OCI-LY3 (cell line): ENCODE measurements around the gene MB21D2.

ENCODE experiments used
- H2AFZ ChIP-seq: fragments of 200-600, 300-600 bp; shearing (Covaris generic); 2 replicates; pipeline ENCODE4 v1.6.0; 2014; ENCODE audit warnings: antibody characterized with exemption, low read depth, low read length
- H3K27ac ChIP-seq: fragments of 200-600, 300-600 bp; sonication (generic); 2 replicates; pipeline ENCODE4 v1.5.1; 2014; ENCODE audit warnings: mild to moderate bottlenecking, low read length, moderate library complexity, mixed read lengths
- H3K27me3 ChIP-seq: fragments of 200-600, 300-600 bp; sonication (generic); 2 replicates; pipeline ENCODE4 v1.6.1; 2014; ENCODE audit warnings: low read depth, low read length, mixed read lengths
- H3K36me3 ChIP-seq: fragments of 200-600, 300-600 bp; sonication (generic); replicated peaks from 2 replicates; pipeline ENCODE3; 2014; ENCODE audit warnings: low read depth, low read length, mixed read lengths
- H3K4me1 ChIP-seq: fragments of 300-600, 200-600 bp; sonication (generic); 2 replicates; pipeline ENCODE4 v1.6.1; 2014; ENCODE audit warnings: low read length, mixed read lengths
- H3K4me2 ChIP-seq: fragments of 200-600, 300-600 bp; sonication (generic); 2 replicates; pipeline ENCODE4 v1.6.1; 2014; ENCODE audit warnings: low read length, mixed read lengths
- H3K4me3 ChIP-seq: fragments of 300-600, 200-600 bp; sonication (generic); 2 replicates; pipeline ENCODE4 v1.5.1; 2014; ENCODE audit warnings: antibody characterized with exemption, mild to moderate bottlenecking, low read length, moderate library complexity
- H3K79me2 ChIP-seq: fragments of 300-600, 200-600 bp; shearing (Covaris generic); 2 replicates; pipeline ENCODE4 v1.6.1; 2014; ENCODE audit warnings: mild to moderate bottlenecking, low read length, mixed read lengths
- H3K9ac ChIP-seq: fragments of 300-600, 200-600 bp; shearing (Covaris generic); 2 replicates; pipeline ENCODE4 v1.6.0; 2014; ENCODE audit warnings: mild to moderate bottlenecking, low read length, moderate library complexity
- H3K9me3 ChIP-seq: fragments of 200-600, 300-600 bp; shearing (Covaris generic); 2 replicates; pipeline ENCODE4 v1.6.1; 2014; ENCODE audit warnings: low read length, mixed read lengths; ENCODE audit not compliant: insufficient read depth
- H4K20me1 ChIP-seq: fragments of 200-600, 300-600 bp; sonication (generic); 2 replicates; pipeline ENCODE4 v1.6.1; 2016; ENCODE audit warnings: low read length, mixed read lengths; ENCODE audit not compliant: insufficient read depth
- CTCF ChIP-seq: fragments of 200-600, 300-600 bp; sonication (generic); IDR thresholded peaks from 2 replicates; pipeline ENCODE4 v1.5.1; 2014; ENCODE audit warnings: antibody characterized with exemption, low read length, low read depth
- EZH2phosphoT487 ChIP-seq: fragments of 200-600 bp; shearing (Covaris generic); IDR thresholded peaks from 2 replicates; pipeline ENCODE4 v1.6.1; 2018; ENCODE audit warnings: antibody characterized with exemption, mixed run types, low read depth

Gene MB21D2

GRCh38 chr3:192848371-192849233 is 69.1 kb downstream of the MB21D2 start:
- no peak overlapping the region for H3K27ac ChIP-seq
- no peaks in the 10 kb centered on the region for H3K79me2 ChIP-seq
- TF ChIP-seq EZH2phosphoT487 (no peak), CTCF (no peak)
- no peak overlapping the region for H3K9ac ChIP-seq
- no peaks in the 10 kb centered on the region for H3K27me3 ChIP-seq
- H3K4me3 ChIP-seq: peak overlapping the region; percentile 68
- H2AFZ ChIP-seq: no peak overlapping the region; the same call in 1 of the 2 replicates
- H4K20me1 ChIP-seq: no peaks in the 10 kb centered on the region
- peak overlapping the region; percentile 81 for H3K4me2 ChIP-seq
- H3K4me1 ChIP-seq: peaks cover 41% of the 10 kb centered on the region
- H3K9me3 ChIP-seq: no peaks in the 10 kb centered on the region
- H3K36me3 ChIP-seq: no peaks in the 10 kb centered on the region

- Histone ChIP-seq H3K27ac (no peak overlapping the region), H3K4me3 (no peak overlapping the region), H3K9ac (no peak overlapping the region), H3K79me2 (no peaks in the 10 kb centered on the region), H2AFZ (no peak overlapping the region), H3K27me3 (0 out of 2 replicates have a peak, but pooled peaks cover 4% of the 10 kb centered on the region), H3K4me1 (peaks cover 41% of the 10 kb centered on the region), H3K9me3 (no peaks in the 10 kb centered on the region), H3K36me3 (no peaks in the 10 kb centered on the region), H4K20me1 (no peaks in the 10 kb centered on the region), H3K4me2 (no peak overlapping the region)
- TF ChIP-seq CTCF: no peak
- no peak for TF ChIP-seq EZH2phosphoT487
Measured at GRCh38 chr3:192847941-192848340, 69.7 kb downstream of the MB21D2 start.

- Histone ChIP-seq H3K4me1 (peaks cover 21% of the 10 kb centered on the region), H2AFZ (no peak overlapping the region), H3K79me2 (no peaks in the 10 kb centered on the region), H3K36me3 (no peaks in the 10 kb centered on the region), H3K9me3 (no peaks in the 10 kb centered on the region), H3K4me2 (no peak overlapping the region), H3K9ac (no peak overlapping the region), H4K20me1 (no peaks in the 10 kb centered on the region), H3K27ac (no peak overlapping the region), H3K27me3 (0 out of 2 replicates have a peak, but pooled peaks cover 4% of the 10 kb centered on the region), H3K4me3 (no peak overlapping the region)
- TF ChIP-seq EZH2phosphoT487 (no peak), CTCF (no peak)
Measured at GRCh38 chr3:192845526-192845855, 72.2 kb downstream of the MB21D2 start.

GRCh38 chr3:192844836-192845525 is 72.7 kb downstream of the MB21D2 start:
- 0 out of 2 replicates have a peak, but pooled peaks cover 4% of the 10 kb centered on the region for H3K27me3 ChIP-seq
- H3K4me3 ChIP-seq: no peak overlapping the region
- H3K27ac ChIP-seq: no peak overlapping the region
- no peaks in the 10 kb centered on the region for H3K36me3 ChIP-seq
- no peak overlapping the region for H2AFZ ChIP-seq
- H3K9me3 ChIP-seq: no peaks in the 10 kb centered on the region
- no peak overlapping the region for H3K4me2 ChIP-seq
- H3K9ac ChIP-seq: no peak overlapping the region
- TF ChIP-seq CTCF: no peak
- TF ChIP-seq EZH2phosphoT487: no peak
- peaks cover 16% of the 10 kb centered on the region for H3K4me1 ChIP-seq
- H4K20me1 ChIP-seq: no peaks in the 10 kb centered on the region
- H3K79me2 ChIP-seq: no peaks in the 10 kb centered on the region
